ENCODE data around the gene FANCC. TPM values are rescaled to one million over a fixed set of nuclear protein-coding genes. Genes with fewer than 3 reads are reported as not detected.
"Not testable (repeated sequence)": the region's sequence is repeated elsewhere in the genome, so short reads cannot be mapped to it uniquely, and the experiment has no call there.

Gene FANCC
- total RNA-seq, 1 experiment from 2014 or later = 25.3 TPM

- Histone ChIP-seq H3K4me3 (ENCODE audit: low read depth, low read length, poor library complexity, severe bottlenecking) (no peak overlapping the region), H3K4me1 (ENCODE audit: insufficient read depth, low read length, poor library complexity, severe bottlenecking) (no peaks in the 10 kb centered on the region), H3K36me3 (ENCODE audit: insufficient read depth, low read length, poor library complexity, severe bottlenecking) (no peaks in the 10 kb centered on the region), H3K27ac (ENCODE audit: low read depth, low read length, poor library complexity, severe bottlenecking) (no peak overlapping the region), H3K27me3 (replicated peaks; ENCODE audit: insufficient read depth, low read depth, low read length, poor library complexity) (no peaks in the 10 kb centered on the region), H3K9me3 (ENCODE audit: low read depth, low read length, poor library complexity, severe bottlenecking) (peaks cover 21% of the 10 kb centered on the region)
- intact Hi-C loops (cut with micrococcal nuclease; ENCODE audit: unreplicated experiment) = no loop called here
- no peak for DNase-seq (ENCODE audit: low spot score)
- TF ChIP-seq EZH2 (IDR thresholded peaks at IDR 0.05; ENCODE audit: borderline replicate concordance, low read depth, low read length, poor library complexity, severe bottlenecking) = no peak
- TF ChIP-seq, protein P1, sequence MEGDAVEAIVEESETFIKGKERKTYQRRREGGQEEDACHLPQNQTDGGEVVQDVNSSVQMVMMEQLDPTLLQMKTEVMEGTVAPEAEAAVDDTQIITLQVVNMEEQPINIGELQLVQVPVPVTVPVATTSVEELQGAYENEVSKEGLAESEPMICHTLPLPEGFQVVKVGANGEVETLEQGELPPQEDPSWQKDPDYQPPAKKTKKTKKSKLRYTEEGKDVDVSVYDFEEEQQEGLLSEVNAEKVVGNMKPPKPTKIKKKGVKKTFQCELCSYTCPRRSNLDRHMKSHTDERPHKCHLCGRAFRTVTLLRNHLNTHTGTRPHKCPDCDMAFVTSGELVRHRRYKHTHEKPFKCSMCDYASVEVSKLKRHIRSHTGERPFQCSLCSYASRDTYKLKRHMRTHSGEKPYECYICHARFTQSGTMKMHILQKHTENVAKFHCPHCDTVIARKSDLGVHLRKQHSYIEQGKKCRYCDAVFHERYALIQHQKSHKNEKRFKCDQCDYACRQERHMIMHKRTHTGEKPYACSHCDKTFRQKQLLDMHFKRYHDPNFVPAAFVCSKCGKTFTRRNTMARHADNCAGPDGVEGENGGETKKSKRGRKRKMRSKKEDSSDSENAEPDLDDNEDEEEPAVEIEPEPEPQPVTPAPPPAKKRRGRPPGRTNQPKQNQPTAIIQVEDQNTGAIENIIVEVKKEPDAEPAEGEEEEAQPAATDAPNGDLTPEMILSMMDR (conservative IDR thresholded peaks at IDR 0.05; ENCODE audit: low read depth, low read length) = no peak
- ChIA-PET CTCF (no interaction called here), POLR2A (ENCODE audit: low non-redundant PET) (no interaction called here)
- BruUV-seq (replicated peaks) = no TSS peak
Observed at GRCh38 chr9:95276395-95276954, 41.0 kb downstream of the FANCC start.

DNA sequence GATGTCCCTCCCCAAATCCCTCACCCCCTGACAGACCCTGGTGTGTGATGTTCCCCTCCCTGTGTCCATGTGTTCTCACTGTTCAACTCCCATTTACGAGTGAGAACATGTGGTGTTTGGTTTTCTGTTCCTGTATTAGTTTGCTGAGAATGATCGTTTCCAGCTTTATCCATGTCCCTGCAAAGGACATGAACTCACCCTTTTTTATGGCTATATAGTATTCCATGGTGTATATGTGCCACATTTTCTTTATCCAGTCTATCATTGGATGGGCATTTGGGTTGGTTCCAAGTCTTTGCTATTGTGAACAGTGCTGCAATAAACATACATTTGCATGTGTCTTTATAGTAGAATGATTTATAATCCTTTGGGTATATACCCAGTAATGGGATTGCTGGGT lies 43.3 kb downstream of the FANCC start:
- CTCF ChIA-PET; H3K4me1 ChIP-seq (ENCODE audit: insufficient read depth, low read length, poor library complexity, severe bottlenecking); DNase-seq (ENCODE audit: low spot score); H3K4me3 ChIP-seq (ENCODE audit: low read depth, low read length, poor library complexity, severe bottlenecking); H3K27ac ChIP-seq (ENCODE audit: low read depth, low read length, poor library complexity, severe bottlenecking); intact Hi-C loops (cut with micrococcal nuclease; ENCODE audit: unreplicated experiment); POLR2A ChIA-PET (ENCODE audit: low non-redundant PET); BruUV-seq (replicated peaks); H3K9me3 ChIP-seq (ENCODE audit: low read depth, low read length, poor library complexity, severe bottlenecking); H3K36me3 ChIP-seq (ENCODE audit: insufficient read depth, low read length, poor library complexity, severe bottlenecking); H3K27me3 ChIP-seq (replicated peaks; ENCODE audit: insufficient read depth, low read depth, low read length, poor library complexity): not testable (repeated sequence)

DNA sequence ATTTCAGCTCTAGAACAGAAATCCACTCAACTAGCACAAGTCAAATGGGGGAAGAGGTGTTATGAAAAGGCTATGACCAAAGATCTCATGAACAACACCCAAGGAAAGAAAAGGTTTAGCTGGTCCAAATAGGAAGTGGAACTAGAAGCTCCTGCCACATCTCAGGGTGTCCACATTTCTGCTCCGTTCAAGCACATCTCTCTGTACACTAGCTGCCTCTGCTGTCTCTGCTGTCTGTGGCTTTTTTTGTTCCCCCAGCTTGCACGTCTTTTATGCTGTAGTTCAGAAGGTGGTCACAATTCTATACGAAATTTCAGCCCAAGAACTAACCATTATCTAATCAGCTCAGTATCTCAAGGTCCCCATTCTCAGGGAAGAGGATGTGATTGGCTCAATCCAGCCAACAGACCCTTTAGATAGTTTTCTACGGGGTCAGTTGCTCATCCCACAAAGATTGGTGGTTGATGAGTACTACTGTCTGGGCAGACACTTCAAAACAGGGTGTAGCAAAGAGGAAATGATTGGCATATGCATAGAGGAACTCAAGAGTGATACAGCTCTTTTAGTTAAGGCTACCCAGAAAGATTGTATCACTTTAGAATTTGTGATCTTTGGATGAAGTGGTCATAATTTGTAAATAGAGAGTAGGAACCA lies 44.0 kb downstream of the FANCC start:
- H3K4me3 ChIP-seq (ENCODE audit: low read depth, low read length, poor library complexity, severe bottlenecking) = no peak overlapping the region
- intact Hi-C loops (cut with micrococcal nuclease; ENCODE audit: unreplicated experiment) = no loop called here
- H3K27me3 ChIP-seq (replicated peaks; ENCODE audit: insufficient read depth, low read depth, low read length, poor library complexity) = no peaks in the 10 kb centered on the region
- CTCF ChIA-PET = no interaction called here
- H3K27ac ChIP-seq (ENCODE audit: low read depth, low read length, poor library complexity, severe bottlenecking) = no peak overlapping the region
- peaks cover under 1% of the 10 kb centered on the region for H3K9me3 ChIP-seq (ENCODE audit: low read depth, low read length, poor library complexity, severe bottlenecking)
- POLR2A ChIA-PET (ENCODE audit: low non-redundant PET) = no interaction called here
- no peak for TF ChIP-seq EZH2 (IDR thresholded peaks at IDR 0.05; ENCODE audit: borderline replicate concordance, low read depth, low read length, poor library complexity, severe bottlenecking)
- TF ChIP-seq, protein P1 (conservative IDR thresholded peaks at IDR 0.05; ENCODE audit: low read depth, low read length) = no peak
- no peak for DNase-seq (ENCODE audit: low spot score)
- H3K4me1 ChIP-seq (ENCODE audit: insufficient read depth, low read length, poor library complexity, severe bottlenecking) = no peaks in the 10 kb centered on the region
- H3K36me3 ChIP-seq (ENCODE audit: insufficient read depth, low read length, poor library complexity, severe bottlenecking) = no peaks in the 10 kb centered on the region
- BruUV-seq (replicated peaks) = no TSS peak

GRCh38 chr9:95272830-95273229 lies 44.7 kb downstream of the FANCC start:
- no peaks in the 10 kb centered on the region for H3K4me1 ChIP-seq (ENCODE audit: insufficient read depth, low read length, poor library complexity, severe bottlenecking)
- no peak overlapping the region for H3K27ac ChIP-seq (ENCODE audit: low read depth, low read length, poor library complexity, severe bottlenecking)
- H3K36me3 ChIP-seq (ENCODE audit: insufficient read depth, low read length, poor library complexity, severe bottlenecking) = no peaks in the 10 kb centered on the region
- CTCF ChIA-PET = no interaction called here
- no peak for TF ChIP-seq EZH2 (IDR thresholded peaks at IDR 0.05; ENCODE audit: borderline replicate concordance, low read depth, low read length, poor library complexity, severe bottlenecking)
- TF ChIP-seq, protein P1 (conservative IDR thresholded peaks at IDR 0.05; ENCODE audit: low read depth, low read length) = no peak
- POLR2A ChIA-PET (ENCODE audit: low non-redundant PET) = interaction anchor here (0.6 kb wide), 1 partner anchor 369 kb away, joined by 6 read pairs; no protein-coding TSS in a partner anchor
- DNase-seq (ENCODE audit: low spot score) = no peak
- H3K4me3 ChIP-seq (ENCODE audit: low read depth, low read length, poor library complexity, severe bottlenecking) = no peak overlapping the region
- H3K27me3 ChIP-seq (replicated peaks; ENCODE audit: insufficient read depth, low read depth, low read length, poor library complexity) = no peaks in the 10 kb centered on the region
- no peaks in the 10 kb centered on the region for H3K9me3 ChIP-seq (ENCODE audit: low read depth, low read length, poor library complexity, severe bottlenecking)
- intact Hi-C loops (cut with micrococcal nuclease; ENCODE audit: unreplicated experiment) = no loop called here
- no TSS peak for BruUV-seq (replicated peaks)
